H1 (cell line): Measurements from ENCODE around the gene ARHGAP12. TPM values are rescaled to one million over a fixed set of nuclear protein-coding genes. Genes with fewer than 3 reads are reported as not detected.

Experiments
- ATF2 ChIP-seq: IDR thresholded peaks from 2 replicates; pipeline ENCODE4 v1.6.1; 2012; ENCODE audit warnings: low read length, inconsistent platforms
- JUND ChIP-seq: IDR thresholded peaks from 2 replicates; pipeline ENCODE4 v1.6.1; 2011; ENCODE audit warnings: mild to moderate bottlenecking, improper control_type of control experiment, low read length
- POLR2A ChIP-seq, 2 experiments: IDR thresholded peaks; 1 replicate in 1 of 2; 2 replicates in 1 of 2; pipeline ENCODE4 v1.6.1; 2011; ENCODE audit warnings: low read depth in 2 of 2, low read length in 2 of 2, mild to moderate bottlenecking in 2 of 2; ENCODE audit errors: control extremely low read depth in 1 of 2
- TBP ChIP-seq: IDR thresholded peaks from 2 replicates; pipeline ENCODE4 v1.6.1; 2011; ENCODE audit warnings: low read depth, low read length, improper control_type of control experiment
- polyA plus RNA-seq, 7 experiments: library from polyadenylated mRNA; depleted of rRNA in 3 of 7; stranded (reverse) in 5 of 7; unstranded in 2 of 7; fragments of >200 nt in 5 of 7; fragments of 200-250 nt in 2 of 7; gene quantifications; 1 replicate in 5 of 7; 2 replicates in 1 of 7; 4 replicates in 1 of 7; pipeline versions ENCODE4 v1.2.1 to v1.2.3, GENCODE V29; 2011 to 2013; ENCODE audit warnings: missing spikeins in 2 of 7, mixed read lengths in 2 of 7
- total RNA-seq: library from RNA; stranded (reverse); fragmentation: NEBNext Ultra II Directional; extraction: Animal tissue kit (Norgen Biotek cat#: 25700); gene quantifications from 2 replicates; pipeline ENCODE4 v1.2.1, GENCODE V29; 2021

Gene ARHGAP12
- total and polyA plus RNA-seq, 2 of the 8 experiments (the other 6 are each of a cell fraction or from before 2014, with no cell fraction given), result 10.1 to 39.0 TPM

GRCh38 chr10:31936086-31936485, 7.5 kb upstream of the ARHGAP12 start (continued):
- TF ChIP-seq ATF2 (no peak), JUND (no peak), POLR2A (IDR thresholded peaks at IDR 0.05; ENCODE audit: control extremely low read depth in 1 of 2, low read depth in 2 of 2, low read length in 2 of 2) (no peak), TBP (no peak)
